CD4-positive, alpha-beta T cell treated with Interleukin-4 for 1 hour (primary cell): ENCODE data around the gene TAS2R46.

Experiments used
- DNase-seq, 2 donors: peaks; one replicate each; pipeline ENCODE4 v3.0.0-alpha.2; 2020 to 2022

Gene TAS2R46

DNA sequence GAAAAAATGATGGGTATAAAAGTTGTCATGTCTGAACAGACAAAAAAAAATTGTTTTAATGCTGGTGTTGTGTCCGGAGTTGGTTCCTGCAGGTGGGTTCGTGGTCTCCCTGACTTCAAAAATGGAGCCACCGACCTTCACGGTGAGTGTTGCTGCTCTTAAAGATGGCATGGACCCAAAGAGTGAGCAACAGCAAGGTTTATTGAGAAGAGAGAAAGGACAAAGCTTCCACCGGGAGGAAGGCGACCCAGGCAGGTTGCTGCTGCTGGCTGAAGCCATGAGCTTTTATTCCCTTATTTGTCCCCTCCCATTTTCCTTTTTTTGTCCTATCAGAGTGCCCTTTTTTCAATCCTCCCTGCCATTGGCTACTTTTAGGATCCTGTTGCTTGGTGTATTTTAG, 30.8 kb downstream of the TAS2R46 start, which contains the start of gene TAS2R31:
Gene TAS2R31, minus strand, starts transcription at position 101 of the 400 bp plus-strand sequence. Its CDS starts 72 bp downstream, at position 29.
- no peak for DNase-seq

DNA sequence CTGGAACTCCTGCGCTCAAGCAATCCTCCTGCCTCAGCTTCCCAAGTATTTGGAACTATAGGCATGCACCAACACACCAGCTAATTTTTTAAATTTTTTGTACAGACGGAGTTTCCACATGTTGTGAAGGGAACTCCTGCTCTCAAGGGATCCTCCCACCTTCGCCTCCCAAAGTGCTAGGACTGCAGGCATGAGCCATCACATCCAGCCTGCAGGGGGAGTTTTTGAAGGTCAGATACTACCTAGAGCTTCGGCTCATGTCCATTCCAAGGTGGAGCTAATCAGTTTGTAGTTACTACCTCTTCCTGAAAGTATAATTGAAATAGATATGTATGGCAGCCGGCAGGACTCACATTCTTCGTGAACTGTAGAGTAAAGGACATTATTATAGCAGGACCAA, 36.0 kb downstream of the TAS2R46 start:
- no peak for DNase-seq

DNA sequence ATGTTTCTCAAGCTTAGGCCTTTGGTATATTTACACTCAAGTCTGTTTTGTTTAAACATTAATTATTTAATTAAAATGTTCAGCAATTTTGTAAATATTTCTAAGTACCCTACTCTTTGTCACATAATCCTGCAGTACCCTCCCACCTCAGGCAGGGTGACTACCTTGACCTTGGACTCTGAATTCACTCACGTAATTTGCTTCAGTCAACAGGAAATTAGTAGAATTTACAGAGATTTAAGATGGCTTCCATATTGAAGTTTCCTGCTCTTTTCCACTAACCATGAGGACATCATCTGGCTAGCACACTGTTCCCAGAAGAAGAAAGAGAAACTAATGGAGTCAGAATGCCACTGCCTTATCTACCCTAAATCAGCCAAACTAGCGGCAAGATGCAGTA, 38.7 kb downstream of the TAS2R46 start:
- DNase-seq: no peak

DNA sequence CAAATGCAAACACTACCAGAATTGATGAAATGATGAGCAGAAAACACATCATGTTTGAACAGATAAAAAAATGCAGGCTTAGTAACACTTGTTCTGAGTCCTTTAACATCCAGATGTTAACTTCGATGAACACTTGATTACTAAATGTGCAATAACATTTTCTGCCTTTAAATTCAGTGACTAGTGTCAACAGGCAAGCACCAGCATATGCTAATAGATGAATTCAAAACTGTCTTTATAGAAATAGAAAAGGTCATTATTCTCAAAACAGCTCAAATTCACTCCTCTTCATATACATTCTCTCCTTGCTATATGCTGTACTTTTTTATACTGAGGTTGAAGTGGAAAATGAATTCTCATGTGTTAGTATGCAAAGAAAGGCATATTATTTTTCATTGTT, 39.6 kb downstream of the TAS2R46 start, which contains the start of gene TAS2R19:
Gene TAS2R19, minus strand, starts transcription at position 101 of the 400 bp plus-strand sequence. Its CDS starts 49 bp downstream, at position 52.
- DNase-seq: no peak

DNA sequence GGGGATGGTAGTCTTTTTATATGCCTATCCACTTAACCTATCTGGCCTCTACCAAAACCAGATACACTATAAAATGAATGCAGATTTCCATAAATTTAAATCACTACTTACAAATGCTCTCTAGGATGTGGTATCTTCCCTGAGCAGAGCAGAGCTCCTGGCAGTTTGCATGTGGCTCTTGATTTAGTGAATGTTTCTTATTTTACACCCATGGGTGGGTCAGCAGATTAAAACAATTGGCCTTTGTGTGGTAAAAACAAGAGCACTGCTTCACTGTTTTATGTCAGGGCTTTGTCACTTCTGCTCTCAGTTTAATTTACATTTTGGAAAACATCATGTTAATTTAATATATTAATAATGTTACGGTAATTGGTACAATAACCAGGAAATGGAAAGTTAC, 45.2 kb downstream of the TAS2R46 start:
- no peak for DNase-seq

DNA sequence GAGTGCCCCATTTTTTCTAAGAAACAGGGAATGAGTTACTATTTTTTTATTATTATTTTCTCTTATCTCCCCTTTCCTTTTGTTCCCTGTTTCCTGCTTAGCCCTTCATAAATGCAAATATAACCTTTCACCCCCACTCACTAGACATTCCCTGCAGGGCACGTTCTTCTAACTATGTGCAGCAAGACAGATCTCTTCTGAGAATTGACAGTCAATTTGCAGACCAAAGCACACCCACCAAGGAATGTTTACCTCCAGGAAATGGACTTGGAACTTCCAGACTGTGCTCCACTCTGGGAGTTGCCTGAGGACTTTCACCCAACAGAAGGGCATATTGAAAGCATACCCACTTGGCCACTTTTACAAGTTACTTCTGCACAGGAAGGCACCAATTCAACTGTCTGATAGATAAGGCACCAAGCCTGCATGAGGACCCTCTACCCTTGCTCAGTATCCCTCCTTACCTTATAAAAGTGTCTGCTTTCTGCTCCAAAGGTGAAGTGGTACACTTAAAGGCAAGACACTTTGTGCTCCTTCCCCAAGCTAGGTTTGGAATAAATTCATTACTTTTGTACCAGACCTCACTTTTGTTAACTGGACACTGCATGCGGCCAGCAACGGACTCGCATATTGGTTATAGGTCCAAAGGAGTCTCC, 46.2 kb downstream of the TAS2R46 start:
- DNase-seq: no peak

DNA sequence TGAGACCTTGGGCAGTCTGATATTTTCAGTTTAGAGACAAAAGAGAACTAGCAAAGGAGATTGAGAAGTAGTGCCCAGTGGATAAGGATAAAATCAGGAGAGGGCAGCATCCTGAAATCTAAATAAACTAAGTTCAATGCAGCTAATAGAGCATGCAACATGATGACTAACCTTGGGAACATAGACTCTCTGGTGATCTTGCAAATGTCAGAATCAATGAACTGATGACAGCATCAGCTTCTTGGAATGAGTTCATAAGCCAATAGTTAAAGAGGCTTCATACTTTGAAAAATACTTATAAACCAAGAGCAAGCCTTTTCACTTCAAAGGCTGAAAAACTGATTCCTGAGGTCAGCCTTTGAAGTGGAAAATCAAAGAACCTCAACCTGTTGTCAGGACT, 47.9 kb downstream of the TAS2R46 start:
- DNase-seq: no peak
